HEK293 (cell line): ENCODE data around the gene PLP2.

Experiments
- CTCF ChIA-PET: fragments of 350-600 bp; formaldehyde crosslinking; extraction: SDS; loops from one replicate; lab custom pipeline; 2021; ENCODE audit warnings: antibody characterized with exemption; lab: Yijun Ruan, JAX
- POLR2A ChIA-PET: fragments of 300-600 bp; formaldehyde crosslinking; extraction: SDS; loops from one replicate; lab custom pipeline; 2020; ENCODE audit warnings: antibody characterized with exemption, inconsistent platforms; lab: Yijun Ruan, JAX
- H3K27ac ChIP-seq: fragments of 200-500 bp; sonication (Bioruptor generic); 2 replicates; pipeline ENCODE4 v1.5.1; 2014; ENCODE audit warnings: low read depth, low read length, control low read depth, inconsistent platforms; ENCODE audit errors: extremely low read depth
- H3K36me3 ChIP-seq, 2 experiments: fragments of 200-500 bp in 1 of 2; sonication (Bioruptor generic) in 1 of 2; 1 replicate in 1 of 2; 2 replicates in 1 of 2; pipeline ENCODE4 v1.5.1; 2014 to 2017; ENCODE audit warnings: inconsistent platforms in 2 of 2, low read length in 2 of 2; ENCODE audit not compliant: control insufficient read depth in 2 of 2, insufficient read depth in 1 of 2
- H3K4me1 ChIP-seq: fragments of 200-500 bp; sonication (Bioruptor generic); 2 replicates; pipeline ENCODE4 v1.5.1; 2014; ENCODE audit warnings: mild to moderate bottlenecking, low read length, inconsistent platforms; ENCODE audit not compliant: control insufficient read depth, insufficient read depth
- H3K4me3 ChIP-seq: 2 replicates; pipeline ENCODE4 v1.5.1; 2011; ENCODE audit warnings: low read depth, mild to moderate bottlenecking, control low read depth, low read length, moderate library complexity
- H3K9me3 ChIP-seq: fragments of 200-500 bp; sonication (Bioruptor generic); 2 replicates; pipeline ENCODE4 v1.5.1; 2014; ENCODE audit warnings: low read depth, low read length, inconsistent platforms; ENCODE audit not compliant: control insufficient read depth, insufficient read depth
- BCL6B ChIP-seq: fragments of 450-650 bp; formaldehyde crosslinking; IDR thresholded peaks from 2 replicates; pipeline ENCODE4 v1.5.1; 2017; ENCODE audit warnings: missing biosample characterization, missing genetic modification characterization
- PRDM2 ChIP-seq: fragments of 450-650 bp; formaldehyde crosslinking; IDR thresholded peaks from 2 replicates; pipeline ENCODE4 v1.5.1; 2016; ENCODE audit warnings: missing biosample characterization, missing genetic modification characterization, borderline replicate concordance
- ZFP41 ChIP-seq: fragments of 450-650 bp; formaldehyde crosslinking; IDR thresholded peaks from 2 replicates; pipeline ENCODE4 v1.5.1; 2016; ENCODE audit warnings: missing biosample characterization, missing genetic modification characterization, borderline replicate concordance
- ZNF146 ChIP-seq: fragments of 450-650 bp; formaldehyde crosslinking; IDR thresholded peaks from 2 replicates; pipeline ENCODE4 v1.5.1; 2016; ENCODE audit warnings: missing biosample characterization, missing genetic modification characterization
- ZNF155 ChIP-seq: fragments of 450-650 bp; formaldehyde crosslinking; IDR thresholded peaks from 2 replicates; pipeline ENCODE4 v1.5.1; 2016; ENCODE audit warnings: missing biosample characterization, missing genetic modification characterization
- ZNF292 ChIP-seq: fragments of 450-650 bp; formaldehyde crosslinking; IDR thresholded peaks from 2 replicates; pipeline ENCODE4 v1.5.1; 2016; ENCODE audit warnings: low read depth, missing biosample characterization, missing genetic modification characterization, borderline replicate concordance
- ZNF335 ChIP-seq: fragments of 450-650 bp; formaldehyde crosslinking; conservative IDR thresholded peaks from 2 replicates; pipeline ENCODE4 v1.5.1; 2016; ENCODE audit warnings: missing biosample characterization, missing genetic modification characterization
- ZNF366 ChIP-seq: fragments of 450-650 bp; formaldehyde crosslinking; conservative IDR thresholded peaks from 2 replicates; pipeline ENCODE4 v1.5.1; 2016; ENCODE audit warnings: missing biosample characterization, missing genetic modification characterization
- ZNF433 ChIP-seq: fragments of 450-650 bp; formaldehyde crosslinking; IDR thresholded peaks from 2 replicates; pipeline ENCODE4 v1.5.1; 2016; ENCODE audit warnings: missing biosample characterization, missing genetic modification characterization, low read depth
- ZNF664 ChIP-seq: fragments of 450-650 bp; formaldehyde crosslinking; IDR thresholded peaks from 2 replicates; pipeline ENCODE4 v1.5.1; 2016; ENCODE audit warnings: missing biosample characterization, missing genetic modification characterization
- ZNF677 ChIP-seq: fragments of 450-650 bp; IDR thresholded peaks from 2 replicates; pipeline ENCODE4 v1.5.0; 2018; ENCODE audit warnings: missing biosample characterization, mild to moderate bottlenecking, missing genetic modification characterization, moderate library complexity
- TF ChIP-seq, protein P1 (sequence below): fragments of 450-650 bp; formaldehyde crosslinking; IDR thresholded peaks from 2 replicates; pipeline ENCODE4 v1.5.1; 2016; ENCODE audit warnings: missing biosample characterization, missing genetic modification characterization, low read depth
- TF ChIP-seq, protein P2 (sequence below): fragments of 450-650 bp; formaldehyde crosslinking; IDR thresholded peaks from 2 replicates; pipeline ENCODE4 v1.5.1; 2017; ENCODE audit warnings: missing biosample characterization, mild to moderate bottlenecking, missing genetic modification characterization, moderate library complexity
- TF ChIP-seq, protein P3 (sequence below): fragments of 450-650 bp; formaldehyde crosslinking; IDR thresholded peaks from 2 replicates; pipeline ENCODE4 v1.5.1; 2016; ENCODE audit warnings: missing biosample characterization, missing genetic modification characterization

PLP2 gene

GRCh38 chrX:49178537-49178936, 6.8 kb downstream of the PLP2 start (continued):
- TF ChIP-seq PRDM2 (tag by site-specific recombination) (no peak), ZNF664 (no peak)

DNA sequence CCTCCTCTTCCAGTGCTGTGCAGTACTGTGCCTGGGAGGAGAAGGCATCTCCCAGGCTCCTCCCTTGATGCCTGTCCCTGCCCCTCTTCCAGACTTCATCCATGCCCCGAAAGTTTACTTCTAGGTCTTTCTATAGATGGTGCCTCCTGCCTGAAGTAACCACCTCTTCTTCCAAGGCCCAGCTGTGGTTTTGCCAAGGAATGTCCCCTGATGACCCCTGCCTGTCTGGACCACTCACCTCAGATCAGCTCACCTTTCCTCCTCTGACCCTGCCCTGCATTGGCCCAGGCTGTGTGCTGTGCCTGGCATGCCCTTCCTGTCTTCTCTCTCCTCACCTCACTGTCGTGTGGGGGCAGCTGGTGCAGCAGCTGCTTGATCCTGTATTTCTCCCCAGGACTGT, 7.7 kb downstream of the PLP2 start:
- Histone ChIP-seq H3K4me3 (no peak overlapping the region), H3K27ac (no peak overlapping the region), H3K36me3 (peaks cover 21 to 61% of the 10 kb centered on the region in 2 experiments; a peak in 2 of 3 replicates), H3K4me1 (no peaks in the 10 kb centered on the region; the same call in 1 of the 2 replicates), H3K9me3 (no peaks in the 10 kb centered on the region)
- ChIA-PET POLR2A (interaction anchor here (0.7 to 2.8 kb wide), 3 partner anchors 11 to 91 kb away, joined by 3 to 11 read pairs (median 4); no protein-coding TSS in a partner anchor), CTCF (interaction anchor here (0.7 to 1.0 kb wide), 2 partner anchors 13 to 224 kb away, joined by 3 to 4 read pairs; no protein-coding TSS in a partner anchor)
- TF ChIP-seq ZNF433 (tag by site-specific recombination), result no peak
- no peak for TF ChIP-seq PRDM2 (tag by site-specific recombination)
- TF ChIP-seq ZNF366 (tag by site-specific recombination), result no peak
- TF ChIP-seq, protein P1, sequence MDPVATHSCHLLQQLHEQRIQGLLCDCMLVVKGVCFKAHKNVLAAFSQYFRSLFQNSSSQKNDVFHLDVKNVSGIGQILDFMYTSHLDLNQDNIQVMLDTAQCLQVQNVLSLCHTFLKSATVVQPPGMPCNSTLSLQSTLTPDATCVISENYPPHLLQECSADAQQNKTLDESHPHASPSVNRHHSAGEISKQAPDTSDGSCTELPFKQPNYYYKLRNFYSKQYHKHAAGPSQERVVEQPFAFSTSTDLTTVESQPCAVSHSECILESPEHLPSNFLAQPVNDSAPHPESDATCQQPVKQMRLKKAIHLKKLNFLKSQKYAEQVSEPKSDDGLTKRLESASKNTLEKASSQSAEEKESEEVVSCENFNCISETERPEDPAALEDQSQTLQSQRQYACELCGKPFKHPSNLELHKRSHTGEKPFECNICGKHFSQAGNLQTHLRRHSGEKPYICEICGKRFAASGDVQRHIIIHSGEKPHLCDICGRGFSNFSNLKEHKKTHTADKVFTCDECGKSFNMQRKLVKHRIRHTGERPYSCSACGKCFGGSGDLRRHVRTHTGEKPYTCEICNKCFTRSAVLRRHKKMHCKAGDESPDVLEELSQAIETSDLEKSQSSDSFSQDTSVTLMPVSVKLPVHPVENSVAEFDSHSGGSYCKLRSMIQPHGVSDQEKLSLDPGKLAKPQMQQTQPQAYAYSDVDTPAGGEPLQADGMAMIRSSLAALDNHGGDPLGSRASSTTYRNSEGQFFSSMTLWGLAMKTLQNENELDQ (tag by site-specific recombination), result no peak
- TF ChIP-seq, protein P2, sequence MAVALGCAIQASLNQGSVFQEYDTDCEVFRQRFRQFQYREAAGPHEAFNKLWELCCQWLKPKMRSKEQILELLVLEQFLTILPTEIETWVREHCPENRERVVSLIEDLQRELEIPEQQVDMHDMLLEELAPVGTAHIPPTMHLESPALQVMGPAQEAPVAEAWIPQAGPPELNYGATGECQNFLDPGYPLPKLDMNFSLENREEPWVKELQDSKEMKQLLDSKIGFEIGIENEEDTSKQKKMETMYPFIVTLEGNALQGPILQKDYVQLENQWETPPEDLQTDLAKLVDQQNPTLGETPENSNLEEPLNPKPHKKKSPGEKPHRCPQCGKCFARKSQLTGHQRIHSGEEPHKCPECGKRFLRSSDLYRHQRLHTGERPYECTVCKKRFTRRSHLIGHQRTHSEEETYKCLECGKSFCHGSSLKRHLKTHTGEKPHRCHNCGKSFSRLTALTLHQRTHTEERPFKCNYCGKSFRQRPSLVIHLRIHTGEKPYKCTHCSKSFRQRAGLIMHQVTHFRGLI (tag by site-specific recombination), result no peak
- no peak for TF ChIP-seq ZNF146 (tag by site-specific recombination)
- TF ChIP-seq, protein P3, sequence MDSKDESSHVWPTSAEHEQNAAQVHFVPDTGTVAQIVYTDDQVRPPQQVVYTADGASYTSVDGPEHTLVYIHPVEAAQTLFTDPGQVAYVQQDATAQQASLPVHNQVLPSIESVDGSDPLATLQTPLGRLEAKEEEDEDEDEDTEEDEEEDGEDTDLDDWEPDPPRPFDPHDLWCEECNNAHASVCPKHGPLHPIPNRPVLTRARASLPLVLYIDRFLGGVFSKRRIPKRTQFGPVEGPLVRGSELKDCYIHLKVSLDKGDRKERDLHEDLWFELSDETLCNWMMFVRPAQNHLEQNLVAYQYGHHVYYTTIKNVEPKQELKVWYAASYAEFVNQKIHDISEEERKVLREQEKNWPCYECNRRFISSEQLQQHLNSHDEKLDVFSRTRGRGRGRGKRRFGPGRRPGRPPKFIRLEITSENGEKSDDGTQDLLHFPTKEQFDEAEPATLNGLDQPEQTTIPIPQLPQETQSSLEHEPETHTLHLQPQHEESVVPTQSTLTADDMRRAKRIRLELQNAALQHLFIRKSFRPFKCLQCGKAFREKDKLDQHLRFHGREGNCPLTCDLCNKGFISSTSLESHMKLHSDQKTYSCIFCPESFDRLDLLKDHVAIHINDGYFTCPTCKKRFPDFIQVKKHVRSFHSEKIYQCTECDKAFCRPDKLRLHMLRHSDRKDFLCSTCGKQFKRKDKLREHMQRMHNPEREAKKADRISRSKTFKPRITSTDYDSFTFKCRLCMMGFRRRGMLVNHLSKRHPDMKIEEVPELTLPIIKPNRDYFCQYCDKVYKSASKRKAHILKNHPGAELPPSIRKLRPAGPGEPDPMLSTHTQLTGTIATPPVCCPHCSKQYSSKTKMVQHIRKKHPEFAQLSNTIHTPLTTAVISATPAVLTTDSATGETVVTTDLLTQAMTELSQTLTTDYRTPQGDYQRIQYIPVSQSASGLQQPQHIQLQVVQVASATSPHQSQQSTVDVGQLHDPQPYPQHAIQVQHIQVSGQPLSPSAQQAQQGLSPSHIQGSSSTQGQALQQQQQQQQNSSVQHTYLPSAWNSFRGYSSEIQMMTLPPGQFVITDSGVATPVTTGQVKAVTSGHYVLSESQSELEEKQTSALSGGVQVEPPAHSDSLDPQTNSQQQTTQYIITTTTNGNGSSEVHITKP (tag by site-specific recombination), result no peak
- no peak for TF ChIP-seq ZNF292 (tag by site-specific recombination)
- TF ChIP-seq ZFP41 (tag by site-specific recombination), result no peak
- TF ChIP-seq ZNF155 (tag by site-specific recombination), result no peak
- TF ChIP-seq ZNF677 (tag by site-specific recombination), result no peak
- TF ChIP-seq ZNF335, result no peak
- no peak for TF ChIP-seq BCL6B (tag by site-specific recombination)
